Measurements from ENCODE around the gene CLEC3B. TPM values are rescaled to one million over a fixed set of nuclear protein-coding genes. Genes with fewer than 3 reads are reported as not detected.

CLEC3B gene
- total and polyA plus RNA-seq, 4 donors, result 69.1 to 177 (median 103) TPM

GRCh38 chr3:45060165-45060892 is 34.2 kb downstream of the CLEC3B start:
- Histone ChIP-seq H3K9me3 (ENCODE audit: control insufficient read depth, low read length) (no peaks in the 10 kb centered on the region), H3K4me3 (ENCODE audit: low read length in 2 of 2) (no peak overlapping the region), H3K4me1 (ENCODE audit: control insufficient read depth in 1 of 2, insufficient read depth in 2 of 2, low read length in 2 of 2) (no peaks in the 10 kb centered on the region), H3K27me3 (ENCODE audit: control insufficient read depth in 1 of 2, insufficient read depth in 2 of 2, low read length in 1 of 2) (no peaks in the 10 kb centered on the region), H3K36me3 (ENCODE audit: control insufficient read depth in 1 of 2, insufficient read depth in 2 of 2, low read length in 1 of 2) (no peaks in the 10 kb centered on the region), H3K27ac (ENCODE audit: low read depth in 1 of 2, low read length in 2 of 2) (peak overlapping the region in 1 of 2 donors; percentile 48)
- intact Hi-C loops (cut with DNase I), result no loop called here
- DNase-seq, result no peak
- ATAC-seq (ENCODE audit: low FRiP score), result no peak
- WGBS, 2 donors, result 19 to 24% methylated on average over 4 of the region's 4 CpGs

DNA sequence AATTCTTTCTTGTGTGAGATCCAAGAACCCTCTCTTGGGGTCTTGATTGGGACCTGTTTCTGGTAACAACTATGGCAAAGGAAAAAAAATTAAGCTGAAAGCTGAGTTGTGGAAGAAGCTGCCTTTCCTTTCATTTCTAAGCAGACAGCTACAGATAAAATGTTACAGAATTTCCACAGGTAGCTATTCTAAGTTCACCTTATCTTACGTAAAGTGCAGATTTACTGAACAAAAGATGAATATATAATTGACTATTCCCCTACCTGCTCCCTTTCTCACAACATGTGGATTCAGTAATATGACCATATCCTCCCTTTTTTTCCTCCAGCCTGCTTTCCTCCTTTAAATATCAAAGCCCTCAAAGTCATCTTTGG is 36.6 kb downstream of the CLEC3B start:
- intact Hi-C loops (cut with DNase I), result no loop called here
- Histone ChIP-seq H3K4me3 (ENCODE audit: low read length in 2 of 2) (no peak overlapping the region), H3K27me3 (ENCODE audit: control insufficient read depth in 1 of 2, insufficient read depth in 2 of 2, low read length in 1 of 2) (no peaks in the 10 kb centered on the region), H3K36me3 (ENCODE audit: control insufficient read depth in 1 of 2, insufficient read depth in 2 of 2, low read length in 1 of 2) (no peaks in the 10 kb centered on the region), H3K27ac (ENCODE audit: low read depth in 1 of 2, low read length in 2 of 2) (no peak overlapping the region), H3K9me3 (ENCODE audit: control insufficient read depth, low read length) (no peaks in the 10 kb centered on the region), H3K4me1 (ENCODE audit: control insufficient read depth in 1 of 2, insufficient read depth in 2 of 2, low read length in 2 of 2) (no peaks in the 10 kb centered on the region)
- DNase-seq, result no peak
- WGBS, 2 donors, result 100% methylated on average over 1 of the region's 1 CpG
- no peak for ATAC-seq (ENCODE audit: low FRiP score)

- WGBS, 2 donors, result 62 to 64% methylated on average over 12 of the region's 12 CpGs
- Histone ChIP-seq H3K27ac (ENCODE audit: low read depth in 1 of 2, low read length in 2 of 2) (no peak overlapping the region), H3K9me3 (ENCODE audit: control insufficient read depth, low read length) (no peaks in the 10 kb centered on the region), H3K27me3 (ENCODE audit: control insufficient read depth in 1 of 2, insufficient read depth in 2 of 2, low read length in 1 of 2) (no peaks in the 10 kb centered on the region), H3K4me3 (ENCODE audit: low read length in 2 of 2) (no peak overlapping the region), H3K36me3 (ENCODE audit: control insufficient read depth in 1 of 2, insufficient read depth in 2 of 2, low read length in 1 of 2) (no peaks in the 10 kb centered on the region), H3K4me1 (ENCODE audit: control insufficient read depth in 1 of 2, insufficient read depth in 2 of 2, low read length in 2 of 2) (no peaks in the 10 kb centered on the region)
- peak in 1 of 2 donors; percentile 72 for DNase-seq
- no peak for ATAC-seq (ENCODE audit: low FRiP score)
- intact Hi-C loops (cut with DNase I), result no loop called here
Observed at GRCh38 chr3:45064512-45065372, 38.6 kb downstream of the CLEC3B start.

- DNase-seq (no peak), ATAC-seq (ENCODE audit: low FRiP score) (no peak)
- H3K27me3 ChIP-seq (ENCODE audit: control insufficient read depth in 1 of 2, insufficient read depth in 2 of 2, low read length in 1 of 2), result no peaks in the 10 kb centered on the region
- WGBS, 2 donors, result 94 to 96% methylated on average over 1 of the region's 1 CpG
- no peaks in the 10 kb centered on the region for H3K36me3 ChIP-seq (ENCODE audit: control insufficient read depth in 1 of 2, insufficient read depth in 2 of 2, low read length in 1 of 2)
- intact Hi-C loops (cut with DNase I), result no loop called here
- no peaks in the 10 kb centered on the region for H3K9me3 ChIP-seq (ENCODE audit: control insufficient read depth, low read length)
- no peak overlapping the region for H3K4me3 ChIP-seq (ENCODE audit: low read length in 2 of 2)
- no peaks in the 10 kb centered on the region for H3K4me1 ChIP-seq (ENCODE audit: control insufficient read depth in 1 of 2, insufficient read depth in 2 of 2, low read length in 2 of 2)
- H3K27ac ChIP-seq (ENCODE audit: low read depth in 1 of 2, low read length in 2 of 2), result no peak overlapping the region
Observed at GRCh38 chr3:45065373-45065720, 39.2 kb downstream of the CLEC3B start.

GRCh38 chr3:45066109-45066801 is 40.2 kb downstream of the CLEC3B start:
- Histone ChIP-seq H3K36me3 (ENCODE audit: control insufficient read depth in 1 of 2, insufficient read depth in 2 of 2, low read length in 1 of 2) (no peaks in the 10 kb centered on the region), H3K9me3 (ENCODE audit: control insufficient read depth, low read length) (no peaks in the 10 kb centered on the region), H3K27ac (ENCODE audit: low read depth in 1 of 2, low read length in 2 of 2) (no peak overlapping the region), H3K4me1 (ENCODE audit: control insufficient read depth in 1 of 2, insufficient read depth in 2 of 2, low read length in 2 of 2) (no peaks in the 10 kb centered on the region), H3K4me3 (ENCODE audit: low read length in 2 of 2) (no peak overlapping the region), H3K27me3 (ENCODE audit: control insufficient read depth in 1 of 2, insufficient read depth in 2 of 2, low read length in 1 of 2) (no peaks in the 10 kb centered on the region)
- intact Hi-C loops (cut with DNase I), result no loop called here
- ATAC-seq (ENCODE audit: low FRiP score) (no peak), DNase-seq (no peak)
- 86 to 93% methylated on average over 3 of the region's 3 CpGs for WGBS, 2 donors

DNA sequence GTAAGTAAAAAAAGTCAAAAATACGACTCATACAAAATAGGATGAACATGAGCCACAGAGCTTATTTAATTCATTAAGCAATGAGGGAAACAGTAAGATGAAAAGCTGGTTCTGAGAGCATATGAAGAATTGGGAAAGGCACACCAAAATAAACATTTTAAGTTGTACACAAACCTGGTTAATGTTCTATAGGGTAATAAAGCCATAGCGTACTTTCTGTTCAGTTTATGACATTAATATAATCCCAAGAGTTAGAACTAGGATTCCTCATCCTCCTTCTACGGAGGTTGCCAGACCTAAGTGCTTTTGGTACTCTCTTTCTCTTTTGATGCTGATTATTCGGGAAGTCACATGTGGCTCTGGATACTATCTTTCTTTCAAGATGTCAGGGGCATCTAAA is 41.4 kb downstream of the CLEC3B start:
- Histone ChIP-seq H3K27me3 (ENCODE audit: control insufficient read depth in 1 of 2, insufficient read depth in 2 of 2, low read length in 1 of 2) (no peaks in the 10 kb centered on the region), H3K4me1 (ENCODE audit: control insufficient read depth in 1 of 2, insufficient read depth in 2 of 2, low read length in 2 of 2) (no peaks in the 10 kb centered on the region), H3K36me3 (ENCODE audit: control insufficient read depth in 1 of 2, insufficient read depth in 2 of 2, low read length in 1 of 2) (no peaks in the 10 kb centered on the region), H3K9me3 (ENCODE audit: control insufficient read depth, low read length) (no peaks in the 10 kb centered on the region), H3K4me3 (ENCODE audit: low read length in 2 of 2) (no peak overlapping the region), H3K27ac (ENCODE audit: low read depth in 1 of 2, low read length in 2 of 2) (no peak overlapping the region)
- WGBS, 2 donors, result 78 to 82% methylated on average over 3 of the region's 4 CpGs
- ATAC-seq (ENCODE audit: low FRiP score) (no peak), DNase-seq (no peak)
- intact Hi-C loops (cut with DNase I), result no loop called here

- H3K9me3 ChIP-seq (ENCODE audit: control insufficient read depth, low read length), result no peaks in the 10 kb centered on the region
- H3K36me3 ChIP-seq (ENCODE audit: control insufficient read depth in 1 of 2, insufficient read depth in 2 of 2, low read length in 1 of 2), result no peaks in the 10 kb centered on the region
- ATAC-seq (ENCODE audit: low FRiP score) (no peak), DNase-seq (no peak)
- intact Hi-C loops (cut with DNase I), result no loop called here
- 76 to 82% methylated on average over 3 of the region's 3 CpGs for WGBS, 2 donors
- H3K27me3 ChIP-seq (ENCODE audit: control insufficient read depth in 1 of 2, insufficient read depth in 2 of 2, low read length in 1 of 2), result no peaks in the 10 kb centered on the region
- no peaks in the 10 kb centered on the region for H3K4me1 ChIP-seq (ENCODE audit: control insufficient read depth in 1 of 2, insufficient read depth in 2 of 2, low read length in 2 of 2)
- H3K4me3 ChIP-seq (ENCODE audit: low read length in 2 of 2), result no peak overlapping the region
- no peak overlapping the region for H3K27ac ChIP-seq (ENCODE audit: low read depth in 1 of 2, low read length in 2 of 2)
Observed at GRCh38 chr3:45067941-45068340, 41.8 kb downstream of the CLEC3B start.

GRCh38 chr3:45071075-45071474 is 45.0 kb downstream of the CLEC3B start:
- Histone ChIP-seq H3K27me3 (ENCODE audit: control insufficient read depth in 1 of 2, insufficient read depth in 2 of 2, low read length in 1 of 2) (no peaks in the 10 kb centered on the region), H3K4me1 (ENCODE audit: control insufficient read depth in 1 of 2, insufficient read depth in 2 of 2, low read length in 2 of 2) (no peaks in the 10 kb centered on the region), H3K36me3 (ENCODE audit: control insufficient read depth in 1 of 2, insufficient read depth in 2 of 2, low read length in 1 of 2) (no peaks in the 10 kb centered on the region), H3K27ac (ENCODE audit: low read depth in 1 of 2, low read length in 2 of 2) (no peak overlapping the region), H3K9me3 (ENCODE audit: control insufficient read depth, low read length) (no peaks in the 10 kb centered on the region), H3K4me3 (ENCODE audit: low read length in 2 of 2) (no peak overlapping the region)
- intact Hi-C loops (cut with DNase I), result no loop called here
- DNase-seq (no peak), ATAC-seq (ENCODE audit: low FRiP score) (no peak)

All from aorta (tissue), 5 donors.